PC-3 (cell line): Measurements from ENCODE around the gene ZNF740. TPM values are rescaled to one million over a fixed set of nuclear protein-coding genes. Genes with fewer than 3 reads are reported as not detected.

ENCODE experiments used
- ATAC-seq: fragments of 200-7000 bp; cut with Tn5 transposase; 2 replicates; pipeline ENCODE4 v1.9.1; 2020; ENCODE audit warnings: mild to moderate bottlenecking, moderate library complexity
- BruUV-seq: library from RNA; stranded (reverse); fragments of 400-500 nt; replicated peaks from 2 replicates; lab custom pipeline; 2021; lab: Mats Ljungman, UMichigan
- CTCF ChIA-PET: fragments of 300-600 bp; sonication (Branson Sonifier 250); formaldehyde crosslinking; loops from one replicate; lab custom pipeline; 2022; ENCODE audit warnings: antibody characterized with exemption; lab: Charles Lee
- POLR2A ChIA-PET: fragments of 300-600 bp; sonication (Branson Sonifier 250); formaldehyde crosslinking; loops from one replicate; lab custom pipeline; 2022; ENCODE audit warnings: antibody characterized with exemption; ENCODE audit not compliant: unreplicated experiment; lab: Charles Lee
- DNase-seq: peaks from one replicate; pipeline ENCODE4 v3.0.0-alpha.2; 2015
- H2AFZ ChIP-seq: fragments of 300-600 bp; sonication (generic); 2 replicates; pipeline ENCODE4 v1.6.0; 2016; ENCODE audit warnings: antibody characterized with exemption, low read length
- H3F3A ChIP-seq: fragments of 300-600 bp; sonication (generic); one replicate; pipeline ENCODE4 v1.6.0; 2017; ENCODE audit warnings: antibody characterized with exemption, low read length, control low read depth, mild to moderate bottlenecking; ENCODE audit not compliant: unreplicated experiment
- H3K27ac ChIP-seq: fragments of 300-600 bp; sonication (generic); 2 replicates; pipeline ENCODE4 v1.5.1; 2016; ENCODE audit warnings: mild to moderate bottlenecking, low read length
- H3K27me3 ChIP-seq: fragments of 300-600 bp; sonication (generic); 2 replicates; pipeline ENCODE4 v1.6.1; 2016; ENCODE audit warnings: low read length, mixed read lengths
- H3K36me3 ChIP-seq: fragments of 300-600 bp; sonication (generic); 2 replicates; pipeline ENCODE4 v1.6.1; 2016; ENCODE audit warnings: low read depth, mixed run types, low read length, mixed read lengths
- H3K4me1 ChIP-seq: fragments of 300-600 bp; sonication (generic); 2 replicates; pipeline ENCODE4 v1.5.1; 2016; ENCODE audit warnings: low read length; ENCODE audit not compliant: insufficient read depth
- H3K4me2 ChIP-seq: fragments of 300-600 bp; sonication (generic); 2 replicates; pipeline ENCODE4 v1.6.0; 2016; ENCODE audit warnings: low read length
- H3K4me3 ChIP-seq: fragments of 300-600 bp; sonication (generic); 2 replicates; pipeline ENCODE4 v1.5.1; 2016; ENCODE audit warnings: mild to moderate bottlenecking, low read length, mixed read lengths
- H3K79me2 ChIP-seq: fragments of 300-600 bp; sonication (generic); 2 replicates; pipeline ENCODE4 v1.6.1; 2017; ENCODE audit warnings: low read length, mixed read lengths
- H3K9ac ChIP-seq: fragments of 300-600 bp; sonication (generic); 2 replicates; pipeline ENCODE4 v1.6.0; 2016; ENCODE audit warnings: mild to moderate bottlenecking, low read length
- H3K9me2 ChIP-seq: fragments of 300-600 bp; sonication (generic); replicated peaks from 2 replicates; pipeline ENCODE4 v1.6.1; 2016; ENCODE audit warnings: mixed run types, low read length, mixed read lengths
- H3K9me3 ChIP-seq: fragments of 300-600 bp; sonication (generic); 2 replicates; pipeline ENCODE4 v1.6.1; 2016; ENCODE audit warnings: low read length, mixed read lengths
- H4K20me1 ChIP-seq: fragments of 300-600 bp; sonication (generic); 2 replicates; pipeline ENCODE4 v1.6.1; 2016; ENCODE audit warnings: low read length, mixed read lengths
- CTCF ChIP-seq: fragments of 300-600 bp; sonication (generic); conservative IDR thresholded peaks from 2 replicates; pipeline ENCODE4 v1.5.1; 2017; ENCODE audit warnings: antibody characterized with exemption, low read depth, mild to moderate bottlenecking, low read length
- EZH2 ChIP-seq: fragments of 300-600 bp; sonication (generic); IDR thresholded peaks from one replicate; pipeline ENCODE4 v1.6.1; 2017; ENCODE audit warnings: antibody characterized with exemption, mild to moderate bottlenecking, low read length; ENCODE audit not compliant: unreplicated experiment
- EZH2phosphoT487 ChIP-seq: fragments of 300-600 bp; sonication (generic); IDR thresholded peaks from 2 replicates; pipeline ENCODE4 v1.6.1; 2018; ENCODE audit warnings: mild to moderate bottlenecking, antibody characterized with exemption, low read length, borderline replicate concordance
- intact Hi-C: fragments of 100-400 bp; cut with micrococcal nuclease; formaldehyde crosslinking; loops from 2 replicates; pipeline ENCODE4 v1.9.0; 2023
- total RNA-seq: library from RNA; depleted of rRNA; stranded (reverse); fragments of >200 nt; gene quantifications from 2 replicates; pipeline ENCODE4 v1.2.3, GENCODE V29; 2014

Gene ZNF740
- total RNA-seq, 1 experiment from 2014 or later = 12.3 TPM

GRCh38 chr12:53191096-53191884, 10.8 kb downstream of the ZNF740 start:
- intact Hi-C loops = no loop called here

GRCh38 chr12:53191885-53192530, 11.5 kb downstream of the ZNF740 start:
- intact Hi-C loops = no loop called here
- H3K9ac ChIP-seq = no peak overlapping the region
- H3F3A ChIP-seq = no peaks in the 10 kb centered on the region
- TF ChIP-seq EZH2phosphoT487 (no peak), EZH2 (no peak), CTCF (no peak)
- H3K79me2 ChIP-seq = no peaks in the 10 kb centered on the region
- H2AFZ ChIP-seq = no peak overlapping the region
- H3K36me3 ChIP-seq = peaks cover 19% of the 10 kb centered on the region
- ATAC-seq = no peak
- H3K27ac ChIP-seq = no peak overlapping the region
- no peak for DNase-seq
- H3K9me2 ChIP-seq = no peaks in the 10 kb centered on the region
- H3K4me2 ChIP-seq = no peak overlapping the region
- no peaks in the 10 kb centered on the region for H4K20me1 ChIP-seq
- H3K27me3 ChIP-seq = no peaks in the 10 kb centered on the region
- POLR2A ChIA-PET = no interaction called here
- BruUV-seq = no TSS peak
- no peak overlapping the region for H3K4me3 ChIP-seq
- CTCF ChIA-PET = no interaction called here
- H3K9me3 ChIP-seq = no peaks in the 10 kb centered on the region
- peaks cover 10% of the 10 kb centered on the region for H3K4me1 ChIP-seq

More at GRCh38 chr12:53191096-53191884, 10.8 kb downstream of the ZNF740 start:
- no TSS peak for BruUV-seq
- H3K9ac ChIP-seq = no peak overlapping the region
- H3K4me1 ChIP-seq = peaks cover 7% of the 10 kb centered on the region
- DNase-seq (no peak), ATAC-seq (no peak)
- H3K9me3 ChIP-seq = no peaks in the 10 kb centered on the region
- no peak overlapping the region for H3K4me2 ChIP-seq
- no peaks in the 10 kb centered on the region for H3K9me2 ChIP-seq
- POLR2A ChIA-PET = no interaction called here
- H4K20me1 ChIP-seq = no peaks in the 10 kb centered on the region
- peaks cover 25% of the 10 kb centered on the region for H3K36me3 ChIP-seq
- CTCF ChIA-PET = no interaction called here
- no peaks in the 10 kb centered on the region for H3K79me2 ChIP-seq
- no peaks in the 10 kb centered on the region for H3K27me3 ChIP-seq
- no peak overlapping the region for H3K27ac ChIP-seq
- no peak for TF ChIP-seq CTCF
- no peak for TF ChIP-seq EZH2phosphoT487
- TF ChIP-seq EZH2 = no peak
- no peak overlapping the region for H2AFZ ChIP-seq
- no peaks in the 10 kb centered on the region for H3F3A ChIP-seq
- H3K4me3 ChIP-seq = no peak overlapping the region

- ChIA-PET POLR2A (no interaction called here), CTCF (no interaction called here)
- Histone ChIP-seq H3K27ac (no peak overlapping the region), H3K9me3 (no peaks in the 10 kb centered on the region), H3K36me3 (peaks cover 14% of the 10 kb centered on the region), H3K4me3 (no peak overlapping the region), H4K20me1 (no peaks in the 10 kb centered on the region), H3K79me2 (no peaks in the 10 kb centered on the region), H2AFZ (no peak overlapping the region), H3K9ac (no peak overlapping the region), H3K4me2 (no peak overlapping the region), H3K9me2 (no peaks in the 10 kb centered on the region), H3K27me3 (no peaks in the 10 kb centered on the region), H3K4me1 (peaks cover 10% of the 10 kb centered on the region), H3F3A (no peaks in the 10 kb centered on the region)
- DNase-seq (no peak), ATAC-seq (no peak)
- intact Hi-C loops = no loop called here
- TF ChIP-seq EZH2 (no peak), CTCF (no peak), EZH2phosphoT487 (no peak)
- BruUV-seq = no TSS peak
Observed at GRCh38 chr12:53192531-53193021, 12.1 kb downstream of the ZNF740 start.
